ENCODE measurements around the gene EYS.

- TF ChIP-seq ATF3 (IDR thresholded peaks at IDR 0.05) (no peak), EZH2 (IDR thresholded peaks at IDR 0.05) (no peak), RAD21 (IDR thresholded peaks at IDR 0.05; ENCODE audit: low read depth) (no peak), CTCF (IDR thresholded peaks at IDR 0.05 in 2 of 3, conservative IDR thresholded peaks at IDR 0.05 in 1 of 3; ENCODE audit: borderline replicate concordance in 1 of 3, insufficient read depth in 1 of 3, low read depth in 2 of 3, low read length in 2 of 3) (no peak), POLR2A (IDR thresholded peaks at IDR 0.05; ENCODE audit: borderline replicate concordance, extremely low read depth, insufficient read depth, insufficient read length) (no peak), EZH2phosphoT487 (IDR thresholded peaks at IDR 0.05; ENCODE audit: borderline replicate concordance) (no peak)
Measured at GRCh38 chr6:63676412-63677114, 2030.5 kb downstream of the EYS start.
